ENCODE data around the gene MC3R.
"Not testable (repeated sequence)": the region's sequence is repeated elsewhere in the genome, so short reads cannot be mapped to it uniquely, and the experiment has no call there.

The MC3R gene

GRCh38 chr20:56217829-56218228 is 30.7 kb upstream of the MC3R start (continued):
- no peak for TF ChIP-seq ZNF248 (tag by site-specific recombination; IDR thresholded peaks at IDR 0.05)
- TF ChIP-seq ZNF335 (tag by site-specific recombination; conservative IDR thresholded peaks at IDR 0.05): no peak
- TF ChIP-seq GFI1B (tag by site-specific recombination; IDR thresholded peaks at IDR 0.05): no peak
- TF ChIP-seq ZNF692 (tag by site-specific recombination; IDR thresholded peaks at IDR 0.05): no peak

GRCh38 chr20:56221186-56221585 is 27.3 kb upstream of the MC3R start:
- H3K4me1 ChIP-seq (ENCODE audit: control insufficient read depth, insufficient read depth, low read length); H3K27ac ChIP-seq (ENCODE audit: extremely low read depth, low read depth, low read length); POLR2A ChIA-PET; H3K36me3 ChIP-seq (ENCODE audit: control insufficient read depth in 2 of 2, insufficient read depth in 1 of 2, low read length in 2 of 2); H3K4me3 ChIP-seq (ENCODE audit: low read depth, low read length); CTCF ChIA-PET; H3K9me3 ChIP-seq (ENCODE audit: control insufficient read depth, insufficient read depth, low read depth, low read length): not testable (repeated sequence)

GRCh38 chr20:56222201-56222600 is 26.3 kb upstream of the MC3R start:
- ChIA-PET POLR2A (no interaction called here), CTCF (no interaction called here)
- H3K27ac ChIP-seq (ENCODE audit: extremely low read depth, low read depth, low read length): no peak overlapping the region

GRCh38 chr20:56222945-56223344 is 25.6 kb upstream of the MC3R start:
- no peaks in the 10 kb centered on the region for H3K4me1 ChIP-seq (ENCODE audit: control insufficient read depth, insufficient read depth, low read length)
- POLR2A ChIA-PET: no interaction called here
- no peak overlapping the region for H3K4me3 ChIP-seq (ENCODE audit: low read depth, low read length)
- H3K9me3 ChIP-seq (ENCODE audit: control insufficient read depth, insufficient read depth, low read depth, low read length): no peaks in the 10 kb centered on the region
- no peaks in the 10 kb centered on the region for H3K36me3 ChIP-seq (ENCODE audit: control insufficient read depth in 2 of 2, insufficient read depth in 1 of 2, low read length in 2 of 2)
- CTCF ChIA-PET: no interaction called here
- no peak overlapping the region for H3K27ac ChIP-seq (ENCODE audit: extremely low read depth, low read depth, low read length)
- TF ChIP-seq ZNF112 (tag by site-specific recombination; IDR thresholded peaks at IDR 0.05) (no peak), ZNF202 (tag by site-specific recombination; IDR thresholded peaks at IDR 0.05; ENCODE audit: borderline replicate concordance) (no peak), ZNF37A (tag by site-specific recombination; IDR thresholded peaks at IDR 0.05) (no peak), ZNF449 (tag by site-specific recombination; IDR thresholded peaks at IDR 0.05) (no peak), KLF16 (tag by site-specific recombination; IDR thresholded peaks at IDR 0.05) (no peak), ZNF768 (tag by site-specific recombination; IDR thresholded peaks at IDR 0.05) (no peak), ZNF571 (tag by site-specific recombination; IDR thresholded peaks at IDR 0.05) (no peak), ZNF549 (tag by site-specific recombination; IDR thresholded peaks at IDR 0.05) (no peak), ZNF18 (tag by site-specific recombination; IDR thresholded peaks at IDR 0.05) (no peak), ZNF404 (tag by site-specific recombination; IDR thresholded peaks at IDR 0.05) (no peak), PRDM1 (tag by site-specific recombination; IDR thresholded peaks at IDR 0.05) (no peak)

More at GRCh38 chr20:56222201-56222600, 26.3 kb upstream of the MC3R start:
- TF ChIP-seq ZNF704 (tag by site-specific recombination; IDR thresholded peaks at IDR 0.05) (no peak), ZNF639 (tag by site-specific recombination; IDR thresholded peaks at IDR 0.05) (no peak), ZIC2 (tag by site-specific recombination; IDR thresholded peaks at IDR 0.05) (no peak), AEBP2 (tag by site-specific recombination; IDR thresholded peaks at IDR 0.05; ENCODE audit: borderline replicate concordance) (no peak)
- Histone ChIP-seq H3K4me1 (ENCODE audit: control insufficient read depth, insufficient read depth, low read length) (no peaks in the 10 kb centered on the region), H3K4me3 (ENCODE audit: low read depth, low read length) (no peak overlapping the region), H3K9me3 (ENCODE audit: control insufficient read depth, insufficient read depth, low read depth, low read length) (no peaks in the 10 kb centered on the region), H3K36me3 (ENCODE audit: control insufficient read depth in 2 of 2, insufficient read depth in 1 of 2, low read length in 2 of 2) (no peaks in the 10 kb centered on the region)
